K562 (cell line): ENCODE results near the gene PRSS21. TPM values are rescaled to one million over a fixed set of nuclear protein-coding genes. Genes with fewer than 3 reads are reported as not detected.

Experiments used
- ATF3 ChIP-seq, 2 experiments: fragments of 450-650 bp in 1 of 2; sonication (generic) in 1 of 2; formaldehyde crosslinking in 1 of 2; IDR thresholded peaks in 1 of 2; conservative IDR thresholded peaks in 1 of 2; 2 replicates each; pipeline versions ENCODE4 v1.6.1 to v1.8.1; 2016 to 2023; ENCODE audit warnings: mild to moderate bottlenecking in 2 of 2, moderate library complexity in 2 of 2, inconsistent platforms in 1 of 2, missing genetic modification reagents in 1 of 2
- CEBPG ChIP-seq, 3 experiments: fragments of 200-800 bp in 1 of 3; sonication (Bioruptor generic) in 1 of 3; sonication (generic) in 1 of 3; formaldehyde crosslinking in 1 of 3; IDR thresholded peaks in 2 of 3; conservative IDR thresholded peaks in 1 of 3; 2 replicates each; pipeline versions ENCODE4 v1.6.1 to v1.8.0; 2016 to 2022; ENCODE audit warnings: missing compliant biosample characterization in 2 of 3, missing genetic modification characterization in 2 of 3, mild to moderate bottlenecking in 1 of 3, missing genetic modification reagents in 1 of 3
- CTBP1 ChIP-seq: fragments of 450-650 bp; IDR thresholded peaks from 2 replicates; pipeline ENCODE4 v1.6.1; 2016; ENCODE audit warnings: borderline replicate concordance
- DPF2 ChIP-seq: fragments of 450-650 bp; IDR thresholded peaks from 2 replicates; pipeline ENCODE4 v1.6.1; 2016
- FOXK2 ChIP-seq, 2 experiments: fragments of 450-650 bp; IDR thresholded peaks in 1 of 2; conservative IDR thresholded peaks in 1 of 2; 2 replicates each; pipeline ENCODE4 v1.6.1; 2016; ENCODE audit warnings: low read depth in 2 of 2, mild to moderate bottlenecking in 1 of 2
- HDAC1 ChIP-seq, 2 experiments: fragments of 450-650 bp; IDR thresholded peaks; 2 replicates each; pipeline ENCODE4 v1.6.1; 2016 to 2017; ENCODE audit warnings: inconsistent platforms in 1 of 2, mild to moderate bottlenecking in 1 of 2, moderate library complexity in 1 of 2
- KAT7 ChIP-seq: sonication (generic); formaldehyde crosslinking; IDR thresholded peaks from 2 replicates; pipeline ENCODE4 v1.8.0; 2022; ENCODE audit warnings: missing genetic modification reagents, mild to moderate bottlenecking, borderline replicate concordance
- SMARCA4 ChIP-seq: fragments of 450-650 bp; IDR thresholded peaks from 2 replicates; pipeline ENCODE4 v1.6.1; 2016
- SMARCE1 ChIP-seq: fragments of 450-650 bp; IDR thresholded peaks from 2 replicates; pipeline ENCODE4 v1.7.1; 2016; ENCODE audit warnings: mild to moderate bottlenecking
- SOX6 ChIP-seq: fragments of 450-650 bp; IDR thresholded peaks from 2 replicates; pipeline ENCODE4 v1.6.1; 2014; ENCODE audit warnings: mild to moderate bottlenecking
- SPI1 ChIP-seq: IDR thresholded peaks from 2 replicates; pipeline ENCODE4 v1.6.1; 2011; ENCODE audit warnings: low read depth, low read length, control low read depth, borderline replicate concordance
- VEZF1 ChIP-seq: fragments of 200-800 bp; sonication (Bioruptor generic); IDR thresholded peaks from 2 replicates; pipeline ENCODE4 v1.6.1; 2017; ENCODE audit warnings: missing genetic modification characterization, missing compliant biosample characterization
- ZNF263 ChIP-seq: sonication (generic); formaldehyde crosslinking; IDR thresholded peaks from 2 replicates; pipeline ENCODE4 v1.8.0; 2022; ENCODE audit warnings: mild to moderate bottlenecking, missing genetic modification reagents, borderline replicate concordance
- ZNF408 ChIP-seq: fragments of 250-450 bp; sonication (Bioruptor Pico); IDR thresholded peaks from 2 replicates; pipeline ENCODE4 v1.4.0; 2020; ENCODE audit warnings: low read depth, mild to moderate bottlenecking, moderate library complexity
- polyA plus RNA-seq, 8 experiments: library from polyadenylated mRNA; depleted of rRNA in 4 of 8; stranded (reverse) in 5 of 8; unstranded in 3 of 8; fragments of >200 nt; fragmentation: Nextera tagmentation in 2 of 8; fragmentation: Illumina TruSeq in 1 of 8; extraction: Ambion mirVana in 2 of 8; extraction: Trizol in 1 of 8; gene quantifications; 2 replicates each; pipeline versions ENCODE4 v1.2.1 to v1.2.3, GENCODE V29; 2011 to 2014; ENCODE audit warnings: inconsistent platforms in 1 of 8, missing spikeins in 1 of 8
- total RNA-seq, 7 experiments: library from RNA; depleted of rRNA in 6 of 7; stranded (reverse); fragments of >200 nt in 6 of 7; fragmentation: Illumina TruSeq in 2 of 7; extraction: Trizol in 2 of 7; gene quantifications; 2 replicates each; pipeline versions ENCODE4 v1.2.1 to v1.2.3, GENCODE V29; 2011 to 2021; ENCODE audit warnings: low replicate concordance in 1 of 7
- TF ChIP-seq, protein P1 (sequence below): fragments of 450-650 bp; IDR thresholded peaks from 2 replicates; pipeline ENCODE4 v1.6.1; 2016

The PRSS21 gene
- total and polyA plus RNA-seq, 9 of the 15 experiments (the other 6 are each of a cell fraction or from before 2014, with no cell fraction given): 12.1 to 121 (median 61.3) TPM

DNA sequence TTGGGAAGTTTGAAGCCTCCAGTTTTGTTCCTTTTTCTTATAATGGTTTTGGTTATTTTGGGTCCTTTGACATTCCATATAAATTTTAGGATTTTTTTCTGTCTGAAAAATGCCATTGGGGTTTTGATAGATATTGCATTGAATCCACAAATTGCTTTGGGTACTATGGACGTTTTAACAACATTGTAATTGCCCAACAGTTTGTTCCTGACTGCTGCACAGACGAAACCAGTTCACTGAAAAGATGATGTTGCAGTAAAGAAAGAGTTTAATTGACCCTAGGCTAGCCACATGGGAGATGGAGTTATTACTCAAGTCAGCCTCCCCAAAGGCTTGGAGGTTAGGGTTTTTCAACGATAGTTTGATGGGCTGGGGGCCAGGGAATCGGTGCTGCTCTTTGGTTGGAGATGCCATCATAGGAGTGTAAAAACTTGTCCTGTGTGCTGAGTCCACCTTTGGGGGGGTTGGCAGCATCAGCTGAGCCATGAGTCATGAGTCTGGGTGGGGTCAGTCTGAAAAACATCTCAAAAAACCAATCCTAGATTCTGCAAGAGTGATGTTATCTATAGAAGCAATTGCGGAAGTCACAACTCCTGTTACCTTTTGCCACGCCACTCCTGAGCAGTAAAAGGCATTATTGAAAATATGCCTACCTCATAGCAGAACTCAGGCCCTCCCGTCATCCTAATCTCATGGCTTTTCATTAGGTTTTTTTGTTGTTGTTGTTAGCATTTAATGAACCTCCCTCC, 21.5 kb upstream of the PRSS21 start (continued):
- TF ChIP-seq, protein P1, sequence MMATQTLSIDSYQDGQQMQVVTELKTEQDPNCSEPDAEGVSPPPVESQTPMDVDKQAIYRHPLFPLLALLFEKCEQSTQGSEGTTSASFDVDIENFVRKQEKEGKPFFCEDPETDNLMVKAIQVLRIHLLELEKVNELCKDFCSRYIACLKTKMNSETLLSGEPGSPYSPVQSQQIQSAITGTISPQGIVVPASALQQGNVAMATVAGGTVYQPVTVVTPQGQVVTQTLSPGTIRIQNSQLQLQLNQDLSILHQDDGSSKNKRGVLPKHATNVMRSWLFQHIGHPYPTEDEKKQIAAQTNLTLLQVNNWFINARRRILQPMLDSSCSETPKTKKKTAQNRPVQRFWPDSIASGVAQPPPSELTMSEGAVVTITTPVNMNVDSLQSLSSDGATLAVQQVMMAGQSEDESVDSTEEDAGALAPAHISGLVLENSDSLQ: peak; percentile 59
- no peak for TF ChIP-seq CEBPG (CRISPR knock-in tag; IDR thresholded peaks at IDR 0.05)
- TF ChIP-seq CEBPG (tag; conservative IDR thresholded peaks at IDR 0.05 in 1 of 2, IDR thresholded peaks at IDR 0.05 in 1 of 2): peak in 1 of 2 experiments; percentile 67; a peak in 2 of 4 replicates
- peak; percentile 78; the same call in 1 of the 2 replicates for TF ChIP-seq SMARCE1
- TF ChIP-seq CTBP1: peak; percentile 43; the same call in 1 of the 2 replicates
- TF ChIP-seq FOXK2 (conservative IDR thresholded peaks at IDR 0.05 in 1 of 2, IDR thresholded peaks at IDR 0.05 in 1 of 2; ENCODE audit: low read depth in 2 of 2): peak; percentile 50 to 53; a peak in 2 of 4 replicates
- TF ChIP-seq SPI1: peak; percentile 86
- TF ChIP-seq SOX6: peak; percentile 62; the same call in 1 of the 2 replicates
- peak; percentile 68; the same call in 1 of the 2 replicates for TF ChIP-seq SMARCA4
- TF ChIP-seq ZNF408 (CRISPR knock-in tag): no peak
- no peak for TF ChIP-seq ZNF263
- peak; percentile 70 for TF ChIP-seq VEZF1 (CRISPR knock-in tag)
- TF ChIP-seq DPF2: peak; percentile 59; the same call in 1 of the 2 replicates
- no peak for TF ChIP-seq KAT7 (CRISPR knock-in tag)
- TF ChIP-seq HDAC1 (IDR thresholded peaks at IDR 0.05): 0 out of 4 replicates have a peak, but pooled peaks of 1 of the 2 experiments have one; percentile 18
- peak; percentile 89 for TF ChIP-seq ATF3 (IDR thresholded peaks at IDR 0.05)
- no peak for TF ChIP-seq ATF3 (CRISPR knock-in tag; conservative IDR thresholded peaks at IDR 0.05)
- TF ChIP-seq, all 486 proteins: peak for 39
